HUES64 (cell line): ENCODE measurements around the gene AK6.

Experiments
- H3K27ac ChIP-seq: 2 replicates; pipeline ENCODE4 v1.7.0; 2013; ENCODE audit warnings: low read depth, low read length, inconsistent platforms
- H3K27me3 ChIP-seq: 2 replicates; pipeline ENCODE4 v1.6.1; 2013; ENCODE audit warnings: mild to moderate bottlenecking, low read length; ENCODE audit not compliant: insufficient read depth
- H3K36me3 ChIP-seq: 2 replicates; pipeline ENCODE4 v1.6.1; 2013; ENCODE audit warnings: mild to moderate bottlenecking, low read length; ENCODE audit not compliant: insufficient read depth
- H3K4me1 ChIP-seq: 2 replicates; pipeline ENCODE4 v1.6.1; 2013; ENCODE audit warnings: mild to moderate bottlenecking, low read length, moderate library complexity; ENCODE audit not compliant: insufficient read depth
- H3K4me3 ChIP-seq: 2 replicates; pipeline ENCODE4 v1.5.1; 2013; ENCODE audit warnings: mild to moderate bottlenecking, low read length, moderate library complexity
- H3K9ac ChIP-seq: 2 replicates; pipeline ENCODE4 v1.6.1; 2013; ENCODE audit warnings: mild to moderate bottlenecking, low read depth, low read length
- H3K9me3 ChIP-seq: 2 replicates; pipeline ENCODE4 v1.6.1; 2013; ENCODE audit warnings: low read depth, low read length; ENCODE audit not compliant: insufficient read depth
- WGBS: fragments of 150-250, 120-280 bp; methylation state at CpG from one replicate; pipeline ENCODE4 v1.1.7; 2013; ENCODE audit warnings: missing lambda C conversion rate; 5-methylcytosine and 5-hydroxymethylcytosine counted together

AK6 gene

DNA sequence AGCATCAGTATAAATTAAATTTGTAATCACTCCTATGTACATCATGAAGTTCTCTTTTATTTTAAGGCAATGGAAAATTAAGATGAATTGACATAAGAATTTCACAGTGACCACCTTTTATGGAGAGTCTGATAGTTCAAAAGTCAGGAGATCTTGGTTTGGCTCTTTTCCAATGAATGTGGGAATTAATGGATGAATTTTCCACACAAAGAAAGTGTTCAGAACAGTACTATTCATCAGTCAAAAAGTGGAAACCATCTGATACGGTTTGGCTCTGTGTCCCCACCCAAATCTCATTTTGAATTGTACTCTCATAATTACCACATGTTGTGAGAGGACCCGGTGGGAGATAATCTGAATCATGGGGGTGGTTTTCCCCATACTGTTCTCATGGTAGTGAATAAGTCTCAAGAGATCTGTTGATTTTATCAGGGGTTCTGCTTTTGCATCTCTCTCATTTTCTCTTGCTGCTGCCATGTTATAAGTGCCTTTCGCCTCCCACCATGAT, 61.2 kb downstream of the AK6 start:
- Histone ChIP-seq H3K9me3 (peaks cover 9% of the 10 kb centered on the region; the same call in 1 of the 2 replicates), H3K27ac (no peak overlapping the region), H3K4me1 (no peaks in the 10 kb centered on the region), H3K36me3 (no peaks in the 10 kb centered on the region; the same call in 1 of the 2 replicates), H3K27me3 (no peaks in the 10 kb centered on the region), H3K4me3 (no peak overlapping the region), H3K9ac (no peak overlapping the region)
- WGBS: 92% methylated on average over 2 of the region's 3 CpGs

DNA sequence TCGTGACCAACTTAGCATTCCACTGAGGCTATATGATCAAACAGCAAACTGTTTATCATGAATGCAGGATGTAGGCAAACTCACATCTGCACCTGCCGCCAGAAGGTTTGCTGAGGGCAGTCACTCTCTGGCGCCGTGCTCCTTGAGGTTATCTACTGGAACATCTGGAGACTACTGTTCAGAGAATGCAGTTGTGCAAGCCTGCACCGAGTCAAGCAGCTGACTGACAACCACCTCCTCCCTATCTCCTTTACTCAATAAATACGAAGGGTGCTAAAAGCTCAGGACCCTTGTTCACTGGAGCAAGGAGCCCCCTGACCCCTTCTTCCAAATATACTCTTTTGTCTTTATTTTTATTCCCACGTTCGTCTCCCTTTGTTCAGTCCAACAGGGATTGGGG, 63.8 kb downstream of the AK6 start:
- no peak overlapping the region for H3K9ac ChIP-seq
- 97% methylated on average over 8 of the region's 8 CpGs for WGBS
- H3K27ac ChIP-seq: no peak overlapping the region
- H3K4me3 ChIP-seq: no peak overlapping the region
- H3K9me3 ChIP-seq: peaks cover 7% of the 10 kb centered on the region; the same call in 1 of the 2 replicates
- H3K4me1 ChIP-seq: no peaks in the 10 kb centered on the region
- no peaks in the 10 kb centered on the region; the same call in 1 of the 2 replicates for H3K36me3 ChIP-seq
- no peaks in the 10 kb centered on the region for H3K27me3 ChIP-seq
